ENCODE data around the gene SLC35F2. TPM values are rescaled to one million over a fixed set of nuclear protein-coding genes. Genes with fewer than 3 reads are reported as not detected.
"Not testable (repeated sequence)": the region's sequence is repeated elsewhere in the genome, so short reads cannot be mapped to it uniquely, and the experiment has no call there.

The SLC35F2 gene
- total RNA-seq, 4 donors from 2014 or later, result 2.7 to 7.6 (median 4.1) TPM

GRCh38 chr11:107876141-107876540 is 17.6 kb upstream of the SLC35F2 start:
- Histone ChIP-seq H3K27me3 (no peaks in the 10 kb centered on the region), H3K9me3 (no peaks in the 10 kb centered on the region), H3K36me3 (no peaks in the 10 kb centered on the region), H3K4me3 (no peak overlapping the region), H3K27ac (no peak overlapping the region), H3K4me1 (no peaks in the 10 kb centered on the region)
- WGBS, 2 donors (ENCODE audit: low coverage in 1 of 2), result 54 to 73% methylated on average over 2 of the region's 2 CpGs
- TF ChIP-seq POLR2AphosphoS5 (IDR thresholded peaks at IDR 0.05) (no peak), CTCF (IDR thresholded peaks at IDR 0.05) (no peak), EP300 (IDR thresholded peaks at IDR 0.05) (no peak), POLR2A (IDR thresholded peaks at IDR 0.05) (no peak)
- no peak for ATAC-seq

- Histone ChIP-seq H3K4me3 (no peak overlapping the region), H3K27ac (no peak overlapping the region), H3K36me3 (no peaks in the 10 kb centered on the region), H3K9me3 (no peaks in the 10 kb centered on the region), H3K27me3 (no peaks in the 10 kb centered on the region), H3K4me1 (peaks cover 0 to 7% (median 0%) of the 10 kb centered on the region in 3 donors)
- no peak for TF ChIP-seq CTCF (IDR thresholded peaks at IDR 0.05)
- no peak for TF ChIP-seq EP300 (IDR thresholded peaks at IDR 0.05)
- no peak for TF ChIP-seq POLR2A (IDR thresholded peaks at IDR 0.05)
- TF ChIP-seq POLR2AphosphoS5 (IDR thresholded peaks at IDR 0.05), result no peak
- 47 to 66% methylated on average over 4 of the region's 4 CpGs for WGBS, 2 donors (ENCODE audit: low coverage in 1 of 2)
- ATAC-seq, result no peak
Observed at GRCh38 chr11:107864591-107864990, 6.0 kb upstream of the SLC35F2 start.

- Histone ChIP-seq H3K4me1 (peaks cover 0 to 27% (median 3%) of the 10 kb centered on the region in 3 donors), H3K4me3 (no peak overlapping the region), H3K27ac (no peak overlapping the region), H3K9me3 (no peaks in the 10 kb centered on the region), H3K27me3 (no peaks in the 10 kb centered on the region), H3K36me3 (no peaks in the 10 kb centered on the region)
- TF ChIP-seq CTCF (IDR thresholded peaks at IDR 0.05) (no peak), POLR2A (IDR thresholded peaks at IDR 0.05) (no peak), POLR2AphosphoS5 (IDR thresholded peaks at IDR 0.05) (no peak), EP300 (IDR thresholded peaks at IDR 0.05) (no peak)
- 69 to 88% methylated on average over 1 to 2 of the region's 2 CpGs for WGBS, 2 donors (ENCODE audit: low coverage in 1 of 2)
- no peak for ATAC-seq
Observed at GRCh38 chr11:107860688-107861087, 2.1 kb upstream of the SLC35F2 start.

GRCh38 chr11:107860240-107860620 is 1.6 kb upstream of the SLC35F2 start:
- not testable (repeated sequence) for H3K27ac ChIP-seq, H3K9me3 ChIP-seq, H3K36me3 ChIP-seq, H3K27me3 ChIP-seq, H3K4me3 ChIP-seq, ATAC-seq
- H3K4me1 ChIP-seq, result peaks cover 0 to 27% (median 3%) of the 10 kb centered on the region in 3 donors
- WGBS, 2 donors (ENCODE audit: low coverage in 1 of 2), result 77 to 83% methylated on average over 5 to 7 of the region's 15 CpGs

GRCh38 chr11:107859459-107860239 is 1.1 kb upstream of the SLC35F2 start:
- Histone ChIP-seq H3K27ac (no peak overlapping the region), H3K4me1 (peaks cover 0 to 27% (median 3%) of the 10 kb centered on the region in 3 donors), H3K4me3 (peak overlapping the region; percentile 48 to 75), H3K36me3 (no peaks in the 10 kb centered on the region), H3K9me3 (no peaks in the 10 kb centered on the region), H3K27me3 (no peaks in the 10 kb centered on the region)
- no peak for TF ChIP-seq POLR2A (IDR thresholded peaks at IDR 0.05)
- no peak for TF ChIP-seq EP300 (IDR thresholded peaks at IDR 0.05)
- no peak for TF ChIP-seq CTCF (IDR thresholded peaks at IDR 0.05)
- TF ChIP-seq POLR2AphosphoS5 (IDR thresholded peaks at IDR 0.05), result no peak
- no peak for ATAC-seq
- WGBS, 2 donors (ENCODE audit: low coverage in 1 of 2), result 3 to 5% methylated on average over 11 to 23 of the region's 31 CpGs

Data from gastroesophageal sphincter (tissue), 4 donors.